NCI-H460 (cell line): ENCODE data around the gene RET. TPM values are rescaled to one million over a fixed set of nuclear protein-coding genes. Genes with fewer than 3 reads are reported as not detected.

Experiments used
- DNase-seq: peaks from one replicate; pipeline ENCODE4 v3.0.0-alpha.2; 2016; ENCODE audit warnings: low read depth; ENCODE audit errors: extremely low read depth
- total RNA-seq: library from RNA; depleted of rRNA; stranded (reverse); fragments of >200 nt; shearing (Covaris generic); gene quantifications from 2 replicates; pipeline ENCODE4 v1.2.3, GENCODE V29; 2014; rRNA removed

Gene RET
- total RNA-seq, 1 experiment from 2014 or later: 0.02 TPM

DNA sequence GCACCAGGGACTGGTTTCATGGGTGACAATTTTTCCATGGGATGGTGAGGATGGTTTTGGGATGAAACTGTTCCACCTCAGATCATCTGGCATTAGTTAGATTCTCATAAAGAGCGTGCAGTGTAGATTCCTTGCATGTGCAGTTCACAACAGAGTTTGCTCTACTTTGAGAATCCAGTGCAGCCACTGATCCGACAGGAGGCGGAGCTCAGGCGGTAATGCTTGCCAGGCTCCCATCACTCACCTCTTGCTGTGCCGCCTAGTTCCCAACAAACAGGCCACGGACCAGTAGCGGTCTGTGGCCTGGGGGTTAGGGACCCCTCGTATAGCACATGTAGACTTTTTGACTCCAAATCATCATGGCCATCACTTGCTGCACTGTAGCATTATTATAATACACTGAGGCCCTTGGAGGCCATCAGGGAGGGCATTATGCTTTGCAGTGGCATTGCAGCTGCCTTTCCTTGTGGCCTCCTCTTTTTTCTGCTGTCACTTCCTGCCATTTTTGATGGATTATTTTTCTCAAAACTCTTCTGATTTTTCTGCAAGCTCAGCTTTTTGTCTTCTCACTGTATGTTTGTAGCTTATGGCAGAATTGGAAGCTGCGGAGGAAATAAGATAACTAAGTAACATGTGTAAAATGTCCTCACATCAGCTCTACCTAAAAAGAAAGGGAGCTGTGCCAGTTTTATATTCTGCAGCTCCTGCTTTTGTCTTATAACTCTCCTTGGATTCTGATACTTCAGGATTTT lies 79.9 kb downstream of the RET start:
- no peak for DNase-seq

DNA sequence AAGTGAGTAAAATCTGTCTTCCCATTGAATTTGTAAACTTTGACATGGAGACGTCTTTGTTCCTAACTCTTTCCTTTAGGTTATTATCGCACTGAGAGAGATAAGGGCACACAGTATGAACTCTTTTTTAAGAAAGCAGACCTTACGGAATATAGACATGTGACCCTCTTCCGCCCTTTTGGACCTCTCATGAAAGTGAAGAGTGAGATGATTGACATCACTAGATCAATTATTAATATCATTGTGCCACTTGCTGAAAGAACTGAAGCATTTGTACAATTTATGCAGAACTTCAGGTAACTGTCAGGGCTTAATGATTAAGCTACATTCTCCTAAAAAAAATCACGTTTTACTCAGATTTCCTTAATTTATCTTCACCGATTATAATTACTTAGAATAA lies 81.8 kb downstream of the RET start:
- no peak for DNase-seq

DNA sequence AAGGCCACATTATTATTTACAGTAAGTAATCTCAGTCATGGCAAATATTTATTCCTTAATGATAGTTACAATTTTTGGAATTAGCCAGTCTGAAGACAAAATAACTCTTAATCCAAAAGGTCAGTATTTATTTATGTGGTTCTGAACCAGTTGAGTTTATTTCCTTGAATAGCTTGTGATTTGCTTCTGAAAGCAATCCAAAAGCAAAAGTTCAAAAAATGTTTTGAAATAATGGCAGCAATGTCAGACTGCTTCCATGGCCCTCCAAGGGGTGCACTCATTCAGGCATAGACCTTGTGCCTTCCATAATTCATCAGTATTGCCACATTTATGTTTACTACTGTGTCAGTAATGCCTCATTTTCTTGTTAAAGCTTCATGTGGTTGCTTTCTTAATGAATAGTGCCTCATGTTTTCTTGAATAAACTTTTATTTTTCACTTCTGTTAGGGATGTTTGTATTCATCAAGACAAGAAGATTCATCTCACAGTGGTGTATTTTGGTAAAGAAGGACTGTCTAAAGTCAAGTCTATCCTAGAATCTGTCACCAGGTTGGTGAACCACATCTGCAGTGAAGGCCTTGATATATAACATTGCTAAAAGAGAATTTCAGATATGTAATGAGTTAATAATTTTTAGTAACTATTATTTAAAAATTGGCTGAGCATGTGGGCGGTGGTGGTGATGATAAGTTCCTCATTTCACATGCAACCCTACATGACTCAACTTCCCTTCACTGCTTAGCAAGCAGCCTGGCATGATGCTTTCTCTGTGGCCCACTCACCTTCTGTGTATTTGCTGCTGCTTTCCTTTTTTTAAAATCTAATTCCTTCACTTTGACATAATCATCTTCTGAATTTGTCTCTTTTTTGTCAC lies 83.4 kb downstream of the RET start:
- no peak for DNase-seq

DNA sequence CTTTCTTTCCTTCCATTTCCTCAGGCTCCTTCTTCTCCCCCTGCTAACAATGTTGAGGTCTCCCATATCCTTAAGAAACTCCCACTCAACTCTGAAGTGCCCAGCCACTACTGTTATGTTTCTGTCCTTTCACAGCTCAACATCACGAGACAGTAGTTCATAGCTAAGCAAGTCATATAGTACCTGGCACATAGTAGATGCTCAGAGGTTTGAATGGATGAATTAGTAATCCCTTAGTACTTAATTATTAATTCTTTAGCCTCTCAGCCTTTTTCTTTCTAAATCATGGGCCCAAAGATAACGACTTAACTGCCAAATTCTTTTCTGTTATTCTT lies 84.0 kb downstream of the RET start:
- no peak for DNase-seq

GRCh38 chr10:43162604-43163003 lies 85.7 kb downstream of the RET start:
- no peak for DNase-seq

- no peak for DNase-seq
These were observed 89.5 kb downstream of the RET start for GRCh38 chr10:43166207-43166879.

- DNase-seq: no peak
These were observed 90.1 kb downstream of the RET start for GRCh38 chr10:43166880-43167497.

DNA sequence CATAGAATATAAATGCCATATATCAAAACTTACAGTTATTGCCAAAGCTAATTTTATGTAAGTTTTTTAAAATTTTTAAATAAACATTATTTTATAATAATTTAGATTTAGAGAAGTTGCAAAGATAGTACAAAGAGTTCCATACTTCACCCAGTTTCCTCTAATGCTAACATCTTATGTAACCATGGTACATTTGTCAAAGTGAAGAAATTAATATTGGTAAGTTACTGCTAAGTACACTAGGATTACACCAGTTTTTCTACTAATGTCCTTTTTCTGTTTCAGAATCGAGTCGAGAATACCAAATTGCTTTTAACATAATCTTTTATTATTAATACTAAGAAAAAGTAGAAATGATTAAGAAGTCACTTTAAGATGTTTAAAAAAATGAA lies 90.6 kb downstream of the RET start:
- DNase-seq: no peak

DNA sequence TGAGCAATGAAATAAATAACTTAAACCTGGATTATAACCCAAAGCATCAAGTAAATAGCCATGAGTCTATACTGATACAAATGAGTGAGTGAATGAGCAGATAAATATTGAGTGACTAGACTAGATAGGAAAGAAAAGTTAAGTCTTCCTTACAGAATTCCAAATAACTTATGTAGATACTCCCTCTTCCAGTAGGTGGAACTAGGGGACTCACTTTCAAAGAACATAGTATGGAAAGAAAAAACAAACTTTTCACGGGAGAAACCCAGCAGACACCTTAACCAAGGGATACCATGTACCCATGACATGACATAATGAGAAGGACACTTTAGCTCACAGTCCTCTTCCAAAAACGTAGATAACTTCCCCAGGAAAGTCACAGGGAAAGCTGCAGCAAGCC lies 93.6 kb downstream of the RET start:
- peak; percentile 1 for DNase-seq

GRCh38 chr10:43172645-43173044 lies 95.8 kb downstream of the RET start:
- no peak for DNase-seq

- DNase-seq: no peak
These were observed 96.3 kb downstream of the RET start for GRCh38 chr10:43173120-43173519.

DNA sequence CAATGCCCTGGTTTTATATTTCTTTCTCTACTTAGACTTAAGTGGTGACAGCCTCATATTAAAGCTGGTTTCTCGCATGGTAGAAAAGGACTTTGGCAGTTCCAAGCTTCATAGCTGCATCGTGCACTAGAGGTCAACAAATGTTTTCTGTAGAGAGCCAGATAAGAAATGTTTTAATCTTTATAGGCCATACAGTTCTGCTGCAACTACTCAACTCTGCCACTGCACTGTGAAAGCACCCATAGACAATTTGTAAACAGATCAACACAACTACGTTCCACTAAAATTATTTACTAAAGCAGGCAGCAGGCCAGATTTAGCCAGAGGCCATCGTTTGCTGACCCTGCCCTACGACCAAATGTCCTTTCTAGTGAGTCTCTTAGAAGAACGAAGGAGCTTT lies 98.1 kb downstream of the RET start:
- no peak for DNase-seq

DNA sequence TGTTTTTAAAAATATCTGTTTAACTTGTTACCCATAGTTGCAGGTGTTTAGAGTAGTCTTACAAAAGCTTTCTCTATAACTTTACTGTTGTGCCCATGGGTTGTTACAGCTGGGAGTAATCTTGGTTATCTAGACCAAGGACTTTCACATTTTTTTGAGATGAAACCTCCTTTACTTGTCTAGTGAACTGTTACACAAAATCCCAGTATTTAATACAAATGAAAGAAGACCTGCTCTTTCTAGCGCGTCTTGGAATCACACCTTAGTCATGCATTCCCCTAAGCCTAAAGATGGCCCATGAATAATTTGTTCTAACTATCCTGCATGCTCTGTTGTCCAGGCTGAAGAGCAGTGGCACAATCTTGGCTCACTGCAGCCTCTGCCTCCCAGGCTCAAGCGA lies 99.4 kb downstream of the RET start:
- no peak for DNase-seq

GRCh38 chr10:43177595-43177994 lies 100.7 kb downstream of the RET start:
- no peak for DNase-seq

Other genes with a start within 250 kb of the RET start
- 10.9 and 18.1 TPM in 2 replicates for gene CSGALNACT2, start 61.4 kb downstream of the RET start, total RNA-seq
- gene RASGEF1A, start 190.0 kb downstream of the RET start, total RNA-seq: 0.89 and 1.2 TPM in 2 replicates